ENCODE measurements around the gene GOLGA6L7.
"Not testable (repeated sequence)": the region's sequence is repeated elsewhere in the genome, so short reads cannot be mapped to it uniquely, and the experiment has no call there.

GOLGA6L7 gene

GRCh38 chr15:28840285-28840684 is 8.2 kb downstream of the GOLGA6L7 start:
- FAIRE-seq, result not testable (repeated sequence)

DNA sequence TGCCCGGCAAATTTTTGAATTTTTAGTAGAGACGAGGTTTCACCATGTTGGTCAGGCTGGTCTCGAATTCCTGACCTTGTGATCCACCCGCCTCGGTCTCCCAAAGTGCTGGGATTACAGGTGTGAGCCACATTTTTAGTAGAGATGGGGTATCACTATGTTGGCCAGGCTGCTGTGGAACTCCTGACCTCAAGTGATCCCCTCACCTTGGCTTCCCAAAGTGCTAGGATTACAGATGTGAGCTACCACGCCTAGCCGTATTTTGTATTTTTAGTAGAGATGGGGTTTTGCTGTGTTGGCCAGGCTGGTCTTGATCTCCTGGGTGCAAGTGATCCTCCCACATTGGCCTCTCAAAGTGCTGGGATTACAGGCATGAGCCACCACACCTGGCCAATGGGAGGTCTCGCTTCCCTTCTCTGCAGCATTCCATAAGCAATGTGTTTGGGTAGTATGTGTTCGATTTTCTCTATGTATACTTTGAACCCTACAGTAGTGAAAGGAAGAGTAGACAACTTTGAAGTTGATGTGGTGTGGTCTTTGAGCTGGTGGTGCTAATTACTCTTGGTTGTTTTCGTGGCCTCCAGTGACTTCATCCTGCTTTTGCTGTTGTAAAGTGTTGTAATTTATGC is 13.4 kb downstream of the GOLGA6L7 start:
- FAIRE-seq, result not testable (repeated sequence)

- FAIRE-seq, result not testable (repeated sequence)
Observed at GRCh38 chr15:28831897-28832587, 16.4 kb downstream of the GOLGA6L7 start.

DNA sequence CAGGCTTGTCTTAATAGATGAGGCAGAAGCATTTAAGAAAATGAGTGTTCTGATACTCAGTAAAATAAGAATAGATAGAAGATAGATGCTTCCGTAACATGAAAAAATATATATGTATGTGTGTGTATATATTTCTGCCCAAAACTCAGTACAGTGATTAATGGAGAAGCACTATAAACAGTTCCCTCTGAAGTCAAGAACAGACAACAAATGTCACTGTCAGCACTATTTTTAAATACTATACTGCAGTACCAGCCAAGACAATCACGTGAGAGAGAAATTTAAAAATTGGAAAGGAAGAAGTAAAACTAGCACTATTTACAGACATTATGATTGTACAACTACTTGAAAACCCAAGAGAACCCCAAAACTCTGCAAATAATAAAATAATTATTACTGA is 27.0 kb downstream of the GOLGA6L7 start:
- not testable (repeated sequence) for FAIRE-seq

GRCh38 chr15:28819930-28820295 is 28.5 kb downstream of the GOLGA6L7 start:
- not testable (repeated sequence) for FAIRE-seq

GRCh38 chr15:28819019-28819929 is 29.2 kb downstream of the GOLGA6L7 start:
- FAIRE-seq, result not testable (repeated sequence)

- not testable (repeated sequence) for FAIRE-seq
Observed at GRCh38 chr15:28818168-28818567, 30.3 kb downstream of the GOLGA6L7 start.

DNA sequence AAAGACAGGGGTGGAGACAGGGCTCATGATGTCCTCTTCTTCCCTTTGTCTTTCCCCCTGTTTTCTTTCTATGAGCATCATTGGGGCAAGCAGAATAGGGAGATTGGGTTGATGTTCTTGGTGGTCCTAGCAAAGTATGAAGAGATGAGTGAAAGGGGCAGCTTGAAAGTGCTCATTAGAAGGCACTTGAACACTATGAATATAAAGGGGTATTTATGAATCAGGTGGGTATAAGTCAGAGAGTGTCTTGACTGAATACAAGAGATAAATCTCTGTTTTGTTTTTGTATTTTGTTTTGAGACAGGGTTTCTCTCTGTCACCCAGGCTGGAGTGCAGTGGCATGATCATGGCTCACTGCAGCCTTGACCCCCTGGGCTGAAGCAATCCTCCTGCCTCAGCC is 34.4 kb downstream of the GOLGA6L7 start:
- not testable (repeated sequence) for FAIRE-seq

DNA sequence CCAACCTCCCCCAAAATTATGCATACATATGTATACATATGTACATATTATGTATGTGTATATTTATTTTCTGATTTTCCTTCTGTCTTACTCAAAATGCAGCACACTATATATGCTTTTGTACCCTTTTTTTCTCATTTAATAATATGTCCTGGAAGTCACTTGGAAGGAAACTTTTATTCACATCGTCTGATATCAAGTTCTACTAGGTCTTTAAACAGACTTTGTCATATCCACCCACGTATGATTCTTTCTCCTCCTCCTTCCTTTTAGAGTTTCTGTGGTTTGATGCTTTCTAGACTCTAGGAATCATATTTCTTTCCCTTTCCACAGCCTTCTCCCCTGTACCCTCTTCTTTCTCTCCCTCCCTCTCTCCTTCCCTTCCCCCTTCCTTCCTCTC is 35.1 kb downstream of the GOLGA6L7 start:
- not testable (repeated sequence) for FAIRE-seq

DNA sequence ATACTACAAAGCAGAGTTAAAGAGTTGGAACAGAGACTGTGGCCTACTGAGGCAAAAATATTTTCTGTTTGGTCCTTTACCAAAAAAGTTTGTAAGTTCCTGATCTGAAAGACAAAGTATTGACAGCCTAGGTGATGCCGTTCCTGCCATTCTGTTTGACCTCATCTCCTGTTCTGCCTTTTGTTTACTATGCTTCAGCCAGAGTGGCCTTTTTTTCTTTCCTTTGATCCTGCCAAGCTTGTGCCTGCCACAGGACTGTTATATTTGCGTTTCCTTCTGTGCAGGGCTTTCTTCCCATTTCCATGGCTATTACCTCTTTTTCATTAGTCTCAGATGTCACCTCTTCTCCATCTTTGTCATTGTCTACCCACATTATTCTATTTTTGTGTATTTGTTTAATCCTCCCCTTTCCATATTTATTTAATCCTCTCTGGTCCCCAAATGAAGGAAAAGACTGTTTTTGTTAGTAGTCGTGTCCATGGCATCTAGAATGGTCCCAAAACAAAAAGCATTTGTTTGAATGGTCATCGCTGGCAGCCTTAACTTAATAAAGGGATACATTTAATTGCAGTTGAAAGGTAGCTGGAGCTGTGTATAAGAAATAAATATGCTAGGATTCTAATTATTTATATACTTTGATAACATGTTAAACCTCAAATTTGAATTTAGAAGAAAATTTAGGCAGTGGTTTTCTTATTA is 36.4 kb downstream of the GOLGA6L7 start:
- FAIRE-seq, result not testable (repeated sequence)

GRCh38 chr15:28810444-28810843 is 38.0 kb downstream of the GOLGA6L7 start:
- not testable (repeated sequence) for FAIRE-seq

DNA sequence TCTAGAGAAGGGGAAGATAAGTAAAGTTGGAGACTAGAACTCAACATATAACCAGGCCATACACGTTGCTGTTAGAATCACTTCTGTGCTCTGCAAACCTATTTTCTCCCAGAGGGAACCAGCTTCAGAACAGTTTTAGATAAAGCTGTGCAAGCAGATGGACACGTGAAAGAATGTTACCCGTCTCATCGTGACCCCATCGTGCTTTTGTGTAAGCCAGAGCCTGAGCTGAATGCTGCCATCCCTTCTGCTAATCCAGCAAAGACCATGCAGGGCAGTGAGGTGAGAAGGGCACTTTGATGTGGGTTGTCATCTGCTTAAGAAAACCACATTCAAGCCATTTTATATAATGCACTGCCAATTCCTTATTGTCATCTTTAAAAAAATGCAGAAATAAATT is 40.3 kb downstream of the GOLGA6L7 start:
- FAIRE-seq, result not testable (repeated sequence)

DNA sequence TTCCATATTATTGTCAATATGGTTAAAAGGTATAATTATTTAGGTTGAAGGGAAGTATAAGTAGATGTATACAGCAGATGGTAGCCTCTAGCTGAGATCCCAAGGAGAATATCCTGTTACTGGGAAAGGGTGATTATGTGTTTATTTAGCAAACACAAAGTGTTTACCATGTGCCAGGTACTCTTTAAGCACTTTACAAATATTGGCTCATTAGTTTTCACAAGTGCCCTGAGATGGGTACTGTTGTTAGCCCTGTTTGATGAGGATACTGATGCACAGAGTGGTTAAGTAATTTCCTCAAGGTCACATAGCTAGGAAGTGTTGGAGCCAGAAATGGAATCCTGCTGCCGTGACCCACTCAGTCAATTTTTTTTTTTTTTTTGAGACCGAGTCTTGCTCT is 48.1 kb downstream of the GOLGA6L7 start:
- FAIRE-seq, result not testable (repeated sequence)

- FAIRE-seq, result not testable (repeated sequence)
Observed at GRCh38 chr15:28798234-28798633, 50.2 kb downstream of the GOLGA6L7 start.

DNA sequence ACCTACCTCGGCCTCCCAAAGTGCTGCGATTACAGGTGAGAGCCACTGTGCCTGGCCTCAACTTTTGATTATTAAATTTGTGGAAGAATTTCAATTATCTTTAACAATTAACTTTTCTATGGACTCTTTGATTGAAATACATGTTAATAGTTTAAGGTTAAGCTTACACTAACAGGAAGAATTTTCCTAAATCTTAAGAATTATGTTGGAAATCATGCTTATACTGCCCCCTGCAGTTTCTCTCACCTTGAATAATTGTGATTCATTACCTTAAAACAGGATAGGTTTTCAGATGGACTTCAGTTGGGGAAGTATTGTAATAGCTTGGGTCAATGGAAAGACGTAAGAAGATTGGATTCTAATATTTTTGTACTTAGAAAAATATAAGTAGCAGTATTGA is 54.2 kb downstream of the GOLGA6L7 start:
- peak; percentile 48 for FAIRE-seq
